DOHH2 (cell line): Measurements from ENCODE around the gene ZNF335.

Experiments used
- H3F3A ChIP-seq: fragments of 200-600 bp; sonication (generic), shearing (Covaris generic); 2 replicates; pipeline ENCODE4 v1.6.0; 2016; ENCODE audit warnings: antibody characterized with exemption, mild to moderate bottlenecking; ENCODE audit not compliant: control insufficient read depth, insufficient read depth
- H3K27ac ChIP-seq: fragments of 200-600 bp; sonication (generic); 2 replicates; pipeline ENCODE4 v1.5.1; 2014; ENCODE audit warnings: low read depth, mild to moderate bottlenecking, low read length, moderate library complexity
- H3K27me3 ChIP-seq: fragments of 200-600 bp; sonication (generic); 2 replicates; pipeline ENCODE4 v1.6.1; 2014; ENCODE audit warnings: mild to moderate bottlenecking, low read length, mixed read lengths; ENCODE audit not compliant: control insufficient read depth
- H3K36me3 ChIP-seq: fragments of 200-600 bp; sonication (generic); 2 replicates; pipeline ENCODE4 v1.6.1; 2014; ENCODE audit warnings: mild to moderate bottlenecking, low read length, moderate library complexity, mixed read lengths; ENCODE audit not compliant: control insufficient read depth
- H3K4me1 ChIP-seq: fragments of 200-600 bp; sonication (generic); 2 replicates; pipeline ENCODE4 v1.6.1; 2014; ENCODE audit warnings: mild to moderate bottlenecking, low read length, mixed read lengths; ENCODE audit not compliant: control insufficient read depth
- H3K4me2 ChIP-seq: fragments of 200-600 bp; sonication (generic); 2 replicates; pipeline ENCODE4 v1.6.0; 2014; ENCODE audit warnings: mild to moderate bottlenecking, low read length, moderate library complexity
- H3K4me3 ChIP-seq: fragments of 200-600 bp; sonication (generic); 2 replicates; pipeline ENCODE4 v1.5.1; 2014; ENCODE audit warnings: mild to moderate bottlenecking, low read length, mixed read lengths
- H3K79me2 ChIP-seq: fragments of 200-600 bp; sonication (generic); 2 replicates; pipeline ENCODE4 v1.6.1; 2014; ENCODE audit warnings: mild to moderate bottlenecking, low read length, mixed read lengths; ENCODE audit not compliant: control insufficient read depth
- H3K9me2 ChIP-seq: fragments of 200-600 bp; sonication (generic); replicated peaks from 2 replicates; pipeline ENCODE4 v1.6.1; 2014; ENCODE audit warnings: mild to moderate bottlenecking, low read length, mixed read lengths; ENCODE audit not compliant: control insufficient read depth
- H3K9me3 ChIP-seq: fragments of 200-600 bp; sonication (generic); 2 replicates; pipeline ENCODE4 v1.6.1; 2014; ENCODE audit warnings: antibody characterized with exemption, low read length, mixed read lengths; ENCODE audit not compliant: control insufficient read depth, insufficient read depth
- H4K20me1 ChIP-seq: fragments of 200-600 bp; sonication (generic); 2 replicates; pipeline ENCODE4 v1.6.0; 2014; ENCODE audit warnings: low read depth, mild to moderate bottlenecking, antibody characterized with exemption, low read length, moderate library complexity; ENCODE audit not compliant: control insufficient read depth, insufficient read depth
- EZH2phosphoT487 ChIP-seq: fragments of 200-600 bp; sonication (generic); IDR thresholded peaks from 2 replicates; pipeline ENCODE4 v1.6.1; 2017; ENCODE audit warnings: borderline replicate concordance, mild to moderate bottlenecking, antibody characterized with exemption, low read length, moderate library complexity, mixed read lengths
- TF ChIP-seq, protein P1 (sequence below): fragments of 200-600 bp; sonication (generic); IDR thresholded peaks from one replicate; pipeline ENCODE4 v1.5.1; 2014; ENCODE audit warnings: antibody characterized with exemption, mild to moderate bottlenecking, low read depth, low read length; ENCODE audit not compliant: poor library complexity, severe bottlenecking

Gene ZNF335

DNA sequence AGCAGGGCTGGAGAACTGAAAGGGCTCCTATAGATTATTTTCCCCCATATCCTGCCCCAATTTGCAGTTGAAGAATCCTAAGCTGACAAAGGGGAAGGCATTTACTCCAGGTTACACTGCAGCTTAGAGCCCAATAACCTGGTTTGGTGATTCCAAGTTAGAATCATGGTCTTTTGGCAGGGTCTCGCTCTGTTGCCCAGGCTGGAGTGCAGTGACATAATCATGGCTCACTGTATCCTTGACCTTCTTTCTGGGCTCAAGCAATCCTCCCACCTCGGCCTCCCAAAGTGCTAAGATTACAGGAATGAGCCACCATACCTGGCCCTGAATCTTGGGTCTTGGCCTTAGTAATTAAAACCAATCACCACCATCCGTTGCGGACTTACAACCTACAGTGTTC, 35.7 kb upstream of the ZNF335 start:
- Histone ChIP-seq H3K4me3 (no peak overlapping the region), H3K4me1 (peaks cover 18% of the 10 kb centered on the region), H3K9me2 (no peaks in the 10 kb centered on the region), H3K27me3 (peaks cover 71% of the 10 kb centered on the region), H3F3A (no peaks in the 10 kb centered on the region), H3K9me3 (no peaks in the 10 kb centered on the region), H4K20me1 (no peaks in the 10 kb centered on the region), H3K79me2 (no peaks in the 10 kb centered on the region), H3K27ac (no peak overlapping the region), H3K4me2 (no peak overlapping the region), H3K36me3 (no peaks in the 10 kb centered on the region)
- TF ChIP-seq, protein P1, sequence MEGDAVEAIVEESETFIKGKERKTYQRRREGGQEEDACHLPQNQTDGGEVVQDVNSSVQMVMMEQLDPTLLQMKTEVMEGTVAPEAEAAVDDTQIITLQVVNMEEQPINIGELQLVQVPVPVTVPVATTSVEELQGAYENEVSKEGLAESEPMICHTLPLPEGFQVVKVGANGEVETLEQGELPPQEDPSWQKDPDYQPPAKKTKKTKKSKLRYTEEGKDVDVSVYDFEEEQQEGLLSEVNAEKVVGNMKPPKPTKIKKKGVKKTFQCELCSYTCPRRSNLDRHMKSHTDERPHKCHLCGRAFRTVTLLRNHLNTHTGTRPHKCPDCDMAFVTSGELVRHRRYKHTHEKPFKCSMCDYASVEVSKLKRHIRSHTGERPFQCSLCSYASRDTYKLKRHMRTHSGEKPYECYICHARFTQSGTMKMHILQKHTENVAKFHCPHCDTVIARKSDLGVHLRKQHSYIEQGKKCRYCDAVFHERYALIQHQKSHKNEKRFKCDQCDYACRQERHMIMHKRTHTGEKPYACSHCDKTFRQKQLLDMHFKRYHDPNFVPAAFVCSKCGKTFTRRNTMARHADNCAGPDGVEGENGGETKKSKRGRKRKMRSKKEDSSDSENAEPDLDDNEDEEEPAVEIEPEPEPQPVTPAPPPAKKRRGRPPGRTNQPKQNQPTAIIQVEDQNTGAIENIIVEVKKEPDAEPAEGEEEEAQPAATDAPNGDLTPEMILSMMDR = no peak
- no peak for TF ChIP-seq EZH2phosphoT487

DNA sequence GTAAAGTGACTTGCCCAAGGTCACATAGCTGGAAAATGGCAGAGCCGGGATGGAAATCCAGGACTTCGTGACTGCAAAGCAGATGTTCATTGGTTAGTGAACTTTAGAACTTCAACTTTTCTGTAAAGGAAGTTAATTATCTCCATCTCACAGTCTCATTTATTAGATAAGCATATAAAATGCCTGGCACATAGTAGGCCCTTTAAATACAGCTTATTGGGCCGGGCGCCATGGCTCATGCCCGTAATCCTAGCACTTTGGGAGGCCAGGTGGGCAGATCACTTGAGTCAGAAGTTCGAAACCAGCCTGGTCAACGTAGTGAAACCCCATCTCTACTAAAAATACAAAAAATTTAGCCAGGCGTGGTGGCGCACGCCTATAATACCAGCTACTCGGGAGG, 35.0 kb upstream of the ZNF335 start:
- Histone ChIP-seq H3K9me3 (no peaks in the 10 kb centered on the region), H3K36me3 (no peaks in the 10 kb centered on the region), H4K20me1 (no peaks in the 10 kb centered on the region), H3K27me3 (peaks cover 66% of the 10 kb centered on the region), H3K4me3 (no peak overlapping the region), H3F3A (no peaks in the 10 kb centered on the region), H3K9me2 (no peaks in the 10 kb centered on the region), H3K4me1 (peaks cover 18% of the 10 kb centered on the region), H3K4me2 (no peak overlapping the region), H3K27ac (no peak overlapping the region), H3K79me2 (no peaks in the 10 kb centered on the region)
- no peak for TF ChIP-seq EZH2phosphoT487
- TF ChIP-seq, protein P1 = no peak

DNA sequence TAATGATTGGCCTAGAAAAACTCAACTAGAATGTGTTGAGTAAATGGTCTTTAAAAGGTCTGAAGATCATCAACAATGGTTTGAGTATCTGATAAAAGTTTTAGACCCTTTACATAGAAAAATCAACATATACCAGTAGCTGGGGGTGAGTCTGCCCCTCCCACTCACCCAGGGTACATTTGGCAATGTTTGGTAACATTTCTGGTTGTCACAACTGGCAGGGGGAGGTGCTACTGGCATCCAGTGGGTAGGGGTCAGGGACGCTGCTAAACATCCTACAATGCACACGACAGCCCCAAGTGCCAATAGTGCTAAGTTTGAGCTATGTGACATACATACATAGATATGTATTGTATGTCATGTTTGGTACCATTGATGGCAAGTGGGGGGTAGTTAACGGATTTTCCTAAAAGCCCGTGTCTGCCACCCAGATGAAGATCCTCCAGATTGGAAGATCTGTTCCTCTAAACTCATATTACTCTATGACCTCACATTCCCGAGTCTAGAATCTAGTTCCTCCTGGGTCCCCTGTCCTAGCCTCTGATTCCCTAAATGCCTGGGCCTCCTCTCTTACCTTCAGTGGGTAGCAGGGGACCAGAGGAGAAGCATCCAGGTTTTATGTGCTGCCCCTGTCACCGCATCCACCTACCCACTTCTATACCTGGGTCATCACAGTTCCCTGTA, 34.2 kb upstream of the ZNF335 start:
- H3K4me1 ChIP-seq = peaks cover 18% of the 10 kb centered on the region
- H3K27me3 ChIP-seq = peaks cover 63% of the 10 kb centered on the region

More for the DNA sequence above, 34.2 kb upstream of the ZNF335 start:
- Histone ChIP-seq H3K4me2 (no peak overlapping the region), H3K36me3 (no peaks in the 10 kb centered on the region), H3K4me3 (no peak overlapping the region), H3K9me2 (no peaks in the 10 kb centered on the region), H4K20me1 (no peaks in the 10 kb centered on the region), H3K27ac (no peak overlapping the region), H3K79me2 (no peaks in the 10 kb centered on the region), H3K9me3 (no peaks in the 10 kb centered on the region), H3F3A (no peaks in the 10 kb centered on the region)
- no peak for TF ChIP-seq EZH2phosphoT487
- TF ChIP-seq, protein P1 = no peak
